ENCODE measurements around the gene SIL1. TPM values are rescaled to one million over a fixed set of nuclear protein-coding genes. Genes with fewer than 3 reads are reported as not detected.

The SIL1 gene
- total RNA-seq, 3 donors from 2014 or later (not counting 1 experiment from before 2014, with no cell fraction given), result 16.9 to 22.5 (median 22.4) TPM

GRCh38 chr5:139151902-139152301 lies 46.3 kb downstream of the SIL1 start:
- Histone ChIP-seq H3K4me3 (ENCODE audit: low read length) (no peak overlapping the region), H3K36me3 (ENCODE audit: control insufficient read depth, insufficient read depth, low read length) (no peaks in the 10 kb centered on the region), H3K27ac (ENCODE audit: low read length) (no peak overlapping the region), H3K9me3 (ENCODE audit: control insufficient read depth, insufficient read depth, low read length) (no peaks in the 10 kb centered on the region), H3K27me3 (ENCODE audit: control insufficient read depth, insufficient read depth, low read length) (no peaks in the 10 kb centered on the region), H3K4me1 (ENCODE audit: control insufficient read depth, insufficient read depth, low read length) (no peaks in the 10 kb centered on the region)
- no peak for TF ChIP-seq CTCF (IDR thresholded peaks at IDR 0.05)
- H3K4me1 Mint-ChIP-seq, result peaks cover 12 to 29% of the 10 kb centered on the region in 2 donors
- no peak overlapping the region for H3K4me3 Mint-ChIP-seq
- WGBS (ENCODE audit: insufficient coverage), result over 99% methylated on average over 7 of the region's 7 CpGs
- intact Hi-C loops (cut with micrococcal nuclease), result no loop called here
- no peaks in the 10 kb centered on the region for H3K9me3 Mint-ChIP-seq
- DNase-seq, result no peak
- ATAC-seq, result no peak
- no peak overlapping the region for H3K27ac Mint-ChIP-seq
- no peaks in the 10 kb centered on the region for H3K36me3 Mint-ChIP-seq
- H3K27me3 Mint-ChIP-seq (ENCODE audit: low read depth in 2 of 2), result no peaks in the 10 kb centered on the region

GRCh38 chr5:139150367-139150999 lies 47.7 kb downstream of the SIL1 start:
- no peaks in the 10 kb centered on the region for H3K27me3 ChIP-seq (ENCODE audit: control insufficient read depth, insufficient read depth, low read length)
- Mint-ChIP-seq H3K27me3 (ENCODE audit: low read depth in 2 of 2) (no peaks in the 10 kb centered on the region), H3K4me3 (no peak overlapping the region), H3K36me3 (no peaks in the 10 kb centered on the region), H3K27ac (peak overlapping the region in 1 of 2 donors; percentile 2), H3K9me3 (no peaks in the 10 kb centered on the region), H3K4me1 (peaks cover 12 to 31% of the 10 kb centered on the region in 2 donors)
- H3K9me3 ChIP-seq (ENCODE audit: control insufficient read depth, insufficient read depth, low read length), result no peaks in the 10 kb centered on the region
- WGBS (ENCODE audit: insufficient coverage), result 84% methylated on average over 9 of the region's 9 CpGs
- no peak overlapping the region for H3K4me3 ChIP-seq (ENCODE audit: low read length)
- H3K27ac ChIP-seq (ENCODE audit: low read length), result no peak overlapping the region
- intact Hi-C loops (cut with micrococcal nuclease), result no loop called here
- no peak for ATAC-seq
- DNase-seq, result no peak
- no peaks in the 10 kb centered on the region for H3K36me3 ChIP-seq (ENCODE audit: control insufficient read depth, insufficient read depth, low read length)
- H3K4me1 ChIP-seq (ENCODE audit: control insufficient read depth, insufficient read depth, low read length), result no peaks in the 10 kb centered on the region
- TF ChIP-seq CTCF (IDR thresholded peaks at IDR 0.05), result no peak

GRCh38 chr5:139149477-139150199 lies 48.5 kb downstream of the SIL1 start:
- Histone ChIP-seq H3K4me1 (ENCODE audit: control insufficient read depth, insufficient read depth, low read length) (no peaks in the 10 kb centered on the region), H3K9me3 (ENCODE audit: control insufficient read depth, insufficient read depth, low read length) (no peaks in the 10 kb centered on the region), H3K27ac (ENCODE audit: low read length) (no peak overlapping the region), H3K4me3 (ENCODE audit: low read length) (no peak overlapping the region), H3K27me3 (ENCODE audit: control insufficient read depth, insufficient read depth, low read length) (no peaks in the 10 kb centered on the region), H3K36me3 (ENCODE audit: control insufficient read depth, insufficient read depth, low read length) (no peaks in the 10 kb centered on the region)
- Mint-ChIP-seq H3K9me3 (no peaks in the 10 kb centered on the region), H3K36me3 (no peaks in the 10 kb centered on the region), H3K27ac (no peak overlapping the region), H3K27me3 (ENCODE audit: low read depth in 2 of 2) (no peaks in the 10 kb centered on the region), H3K4me3 (no peak overlapping the region), H3K4me1 (peaks cover 12 to 31% of the 10 kb centered on the region in 2 donors)
- DNase-seq (no peak), ATAC-seq (peak in 1 of 3 donors; percentile 77)
- WGBS (ENCODE audit: insufficient coverage), result 63% methylated on average over 3 of the region's 3 CpGs
- no peak for TF ChIP-seq CTCF (IDR thresholded peaks at IDR 0.05)
- intact Hi-C loops (cut with micrococcal nuclease), result no loop called here

Data from natural killer cell (primary cell).